ENCODE data around the gene KDR.

DNA sequence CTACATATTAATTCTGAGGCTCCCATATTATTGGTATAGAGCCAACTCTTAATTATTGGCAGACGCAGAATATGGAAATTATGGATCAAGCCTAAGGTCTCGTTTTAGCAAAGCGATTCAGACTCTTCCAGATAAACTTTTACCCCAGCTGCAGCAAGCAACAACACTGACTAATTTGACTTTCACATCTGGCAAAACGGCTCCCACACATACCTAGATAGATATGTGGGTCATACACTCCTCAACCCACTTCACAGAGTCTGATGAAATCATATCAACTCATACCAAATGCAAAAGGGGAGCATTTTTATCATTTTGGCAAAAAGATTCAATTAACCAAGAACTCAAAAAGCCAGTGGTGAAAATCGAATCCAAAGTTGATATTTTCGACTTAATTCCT is 36.3 kb upstream of the KDR start:
- TF ChIP-seq, protein P1, sequence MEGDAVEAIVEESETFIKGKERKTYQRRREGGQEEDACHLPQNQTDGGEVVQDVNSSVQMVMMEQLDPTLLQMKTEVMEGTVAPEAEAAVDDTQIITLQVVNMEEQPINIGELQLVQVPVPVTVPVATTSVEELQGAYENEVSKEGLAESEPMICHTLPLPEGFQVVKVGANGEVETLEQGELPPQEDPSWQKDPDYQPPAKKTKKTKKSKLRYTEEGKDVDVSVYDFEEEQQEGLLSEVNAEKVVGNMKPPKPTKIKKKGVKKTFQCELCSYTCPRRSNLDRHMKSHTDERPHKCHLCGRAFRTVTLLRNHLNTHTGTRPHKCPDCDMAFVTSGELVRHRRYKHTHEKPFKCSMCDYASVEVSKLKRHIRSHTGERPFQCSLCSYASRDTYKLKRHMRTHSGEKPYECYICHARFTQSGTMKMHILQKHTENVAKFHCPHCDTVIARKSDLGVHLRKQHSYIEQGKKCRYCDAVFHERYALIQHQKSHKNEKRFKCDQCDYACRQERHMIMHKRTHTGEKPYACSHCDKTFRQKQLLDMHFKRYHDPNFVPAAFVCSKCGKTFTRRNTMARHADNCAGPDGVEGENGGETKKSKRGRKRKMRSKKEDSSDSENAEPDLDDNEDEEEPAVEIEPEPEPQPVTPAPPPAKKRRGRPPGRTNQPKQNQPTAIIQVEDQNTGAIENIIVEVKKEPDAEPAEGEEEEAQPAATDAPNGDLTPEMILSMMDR (IDR thresholded peaks at IDR 0.05), result no peak
- TF ChIP-seq POLR2A (IDR thresholded peaks at IDR 0.05) (no peak), POLR2AphosphoS5 (IDR thresholded peaks at IDR 0.05) (no peak)
